Choroid plexus epithelial cell (primary cell): ENCODE results near the gene NFIC.

Source experiments
- DNase-seq: peaks from one replicate; pipeline ENCODE4 v3.0.0-alpha.2; 2010; ENCODE audit warnings: low read depth
- H3K4me3 ChIP-seq: 2 replicates; pipeline ENCODE4 v1.5.1; 2011; ENCODE audit warnings: low read depth, mild to moderate bottlenecking, control low read depth, low read length, moderate library complexity
- TF ChIP-seq, protein P1 (sequence below): conservative IDR thresholded peaks from 2 replicates; pipeline ENCODE4 v1.5.1; 2011; ENCODE audit warnings: low read depth, mild to moderate bottlenecking, control low read depth, inconsistent platforms, low read length, moderate library complexity

NFIC gene

DNA sequence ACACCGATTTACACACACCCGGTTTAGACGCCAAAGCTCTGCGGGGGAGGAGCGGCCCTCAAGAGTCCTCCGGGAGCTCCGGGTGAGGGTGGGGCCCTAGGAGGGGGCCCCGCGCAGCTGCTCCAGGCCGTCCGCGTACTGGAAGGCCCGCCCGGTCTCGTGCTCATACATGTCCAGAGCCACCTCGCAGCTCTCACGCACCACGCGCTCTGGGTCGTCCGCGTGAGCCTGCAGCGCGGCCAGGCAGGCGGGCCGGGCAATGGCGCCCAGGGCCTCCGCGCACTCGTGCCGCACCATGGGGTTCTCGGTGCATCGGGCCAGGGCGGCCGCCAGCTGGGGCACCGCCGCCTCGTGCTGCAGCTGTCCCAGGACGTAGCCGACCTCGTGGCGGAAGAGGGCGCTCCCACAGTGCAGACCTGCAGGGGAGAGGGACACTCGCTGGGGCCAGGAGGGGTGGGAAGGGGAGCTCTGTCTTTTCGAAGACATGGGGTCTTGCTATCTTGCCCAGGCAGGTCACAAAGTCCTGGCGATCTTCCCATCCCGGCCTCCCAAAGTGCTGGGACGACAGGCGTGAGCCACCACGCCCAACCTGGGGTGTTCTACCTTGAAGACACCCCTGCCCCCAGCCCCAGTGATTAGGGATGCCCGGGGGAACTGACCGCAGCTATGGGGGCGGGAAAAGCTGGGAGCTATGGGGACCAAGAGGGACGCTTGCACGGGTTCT is 125.2 kb downstream of the NFIC start:
- TF ChIP-seq, protein P1, sequence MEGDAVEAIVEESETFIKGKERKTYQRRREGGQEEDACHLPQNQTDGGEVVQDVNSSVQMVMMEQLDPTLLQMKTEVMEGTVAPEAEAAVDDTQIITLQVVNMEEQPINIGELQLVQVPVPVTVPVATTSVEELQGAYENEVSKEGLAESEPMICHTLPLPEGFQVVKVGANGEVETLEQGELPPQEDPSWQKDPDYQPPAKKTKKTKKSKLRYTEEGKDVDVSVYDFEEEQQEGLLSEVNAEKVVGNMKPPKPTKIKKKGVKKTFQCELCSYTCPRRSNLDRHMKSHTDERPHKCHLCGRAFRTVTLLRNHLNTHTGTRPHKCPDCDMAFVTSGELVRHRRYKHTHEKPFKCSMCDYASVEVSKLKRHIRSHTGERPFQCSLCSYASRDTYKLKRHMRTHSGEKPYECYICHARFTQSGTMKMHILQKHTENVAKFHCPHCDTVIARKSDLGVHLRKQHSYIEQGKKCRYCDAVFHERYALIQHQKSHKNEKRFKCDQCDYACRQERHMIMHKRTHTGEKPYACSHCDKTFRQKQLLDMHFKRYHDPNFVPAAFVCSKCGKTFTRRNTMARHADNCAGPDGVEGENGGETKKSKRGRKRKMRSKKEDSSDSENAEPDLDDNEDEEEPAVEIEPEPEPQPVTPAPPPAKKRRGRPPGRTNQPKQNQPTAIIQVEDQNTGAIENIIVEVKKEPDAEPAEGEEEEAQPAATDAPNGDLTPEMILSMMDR, result no peak
- H3K4me3 ChIP-seq, result no peak overlapping the region
- no peak for DNase-seq

GRCh38 chr19:3492131-3492839 is 125.9 kb downstream of the NFIC start:
- TF ChIP-seq, protein P1, result no peak
- DNase-seq, result no peak
- H3K4me3 ChIP-seq, result no peak overlapping the region

GRCh38 chr19:3492919-3493318 is 126.5 kb downstream of the NFIC start:
- no peak overlapping the region for H3K4me3 ChIP-seq
- no peak for DNase-seq
- TF ChIP-seq, protein P1, result no peak

DNA sequence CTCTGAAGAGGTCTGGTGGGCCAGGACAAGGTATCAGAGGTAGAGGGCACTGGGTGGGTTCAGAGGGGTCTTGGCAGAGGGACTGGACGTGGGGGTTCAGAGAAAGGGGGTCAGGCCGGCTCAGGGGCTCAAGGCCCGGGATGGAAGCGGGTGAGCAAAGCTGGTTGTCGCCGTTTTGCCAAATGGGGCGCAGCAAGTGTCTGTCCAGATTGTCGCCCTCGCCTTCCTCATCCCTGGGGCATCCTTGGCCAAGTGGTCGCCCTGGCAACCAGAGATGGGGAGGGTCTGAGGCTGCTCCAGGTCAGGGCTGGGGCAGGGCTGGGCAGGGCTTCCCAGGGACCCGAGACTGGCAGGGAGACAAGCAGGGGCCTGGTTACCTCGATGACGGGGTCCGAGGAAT is 127.3 kb downstream of the NFIC start:
- TF ChIP-seq, protein P1, result no peak
- no peak overlapping the region for H3K4me3 ChIP-seq
- no peak for DNase-seq

GRCh38 chr19:3494051-3494450 is 127.7 kb downstream of the NFIC start:
- TF ChIP-seq, protein P1, result no peak
- H3K4me3 ChIP-seq, result no peak overlapping the region
- peak; percentile 36 for DNase-seq

GRCh38 chr19:3494559-3494958 is 128.2 kb downstream of the NFIC start:
- TF ChIP-seq, protein P1, result no peak
- no peak overlapping the region for H3K4me3 ChIP-seq
- no peak for DNase-seq
